ENCODE data around the gene SNX11.

Gene SNX11

GRCh38 chr17:48100160-48100559 is 7.4 kb upstream of the SNX11 start:
- no peak for DNase-seq (ENCODE audit: low read depth, low spot score)

- peak; percentile 56 for DNase-seq (ENCODE audit: low read depth, low spot score)
Observed at GRCh38 chr17:48100591-48101011, 7.0 kb upstream of the SNX11 start.

GRCh38 chr17:48101012-48101720 is 6.4 kb upstream of the SNX11 start, which contains the start of gene CBX1:
Gene CBX1, minus strand, starts transcription at chr17:48101478. Its CDS starts 24,474 bp downstream, at chr17:48077004.
- peak; percentile 89 for DNase-seq (ENCODE audit: low read depth, low spot score)

GRCh38 chr17:48102043-48102750 is 5.4 kb upstream of the SNX11 start:
- DNase-seq (ENCODE audit: low read depth, low spot score), result no peak

GRCh38 chr17:48102798-48103715 is 4.5 kb upstream of the SNX11 start:
- no peak for DNase-seq (ENCODE audit: low read depth, low spot score)

- DNase-seq (ENCODE audit: low read depth, low spot score), result no peak
Observed at GRCh38 chr17:48104440-48104839, 3.1 kb upstream of the SNX11 start.

GRCh38 chr17:48106802-48107136 is 797 bp upstream of the SNX11 start:
- DNase-seq (ENCODE audit: low read depth, low spot score), result no peak

- DNase-seq (ENCODE audit: low read depth, low spot score), result no peak
Observed at GRCh38 chr17:48110761-48111160, 3.2 kb downstream of the SNX11 start.

- no peak for DNase-seq (ENCODE audit: low read depth, low spot score)
Observed at GRCh38 chr17:48111937-48112241, 4.3 kb downstream of the SNX11 start.

GRCh38 chr17:48113201-48113676 is 5.7 kb downstream of the SNX11 start:
- no peak for DNase-seq (ENCODE audit: low read depth, low spot score)

GRCh38 chr17:48121923-48122664 is 14.5 kb downstream of the SNX11 start:
- DNase-seq (ENCODE audit: low read depth, low spot score), result no peak

GRCh38 chr17:48122665-48123045 is 15.1 kb downstream of the SNX11 start:
- DNase-seq (ENCODE audit: low read depth, low spot score), result no peak

- DNase-seq (ENCODE audit: low read depth, low spot score), result no peak
Observed at GRCh38 chr17:48123111-48123510, 15.5 kb downstream of the SNX11 start.

- DNase-seq (ENCODE audit: low read depth, low spot score), result no peak
Observed at GRCh38 chr17:48123776-48124388, 16.3 kb downstream of the SNX11 start.

GRCh38 chr17:48125829-48126531 is 18.4 kb downstream of the SNX11 start:
- DNase-seq (ENCODE audit: low read depth, low spot score), result no peak

GRCh38 chr17:48126532-48126850 is 18.9 kb downstream of the SNX11 start:
- no peak for DNase-seq (ENCODE audit: low read depth, low spot score)

- DNase-seq (ENCODE audit: low read depth, low spot score), result no peak
Observed at GRCh38 chr17:48127371-48128051, 19.9 kb downstream of the SNX11 start.

- no peak for DNase-seq (ENCODE audit: low read depth, low spot score)
Observed at GRCh38 chr17:48128400-48128799, 20.8 kb downstream of the SNX11 start.

GRCh38 chr17:48129981-48130380 is 22.4 kb downstream of the SNX11 start:
- no peak for DNase-seq (ENCODE audit: low read depth, low spot score)

GRCh38 chr17:48131216-48131824 is 23.8 kb downstream of the SNX11 start:
- DNase-seq (ENCODE audit: low read depth, low spot score), result peak; percentile 60

All from iPS DF 19.7 (cell line).